ENCODE measurements around the gene VIL1.

Gene VIL1

GRCh38 chr2:218400167-218400929 lies 18.6 kb upstream of the VIL1 start:
- no peak overlapping the region for H3K23ac ChIP-seq (ENCODE audit: low read length)
- H2BK5ac ChIP-seq (ENCODE audit: low read depth, low read length, poor library complexity), result peak overlapping the region; percentile 78
- H3K27me3 ChIP-seq (ENCODE audit: insufficient read depth, low read length), result no peaks in the 10 kb centered on the region
- peak overlapping the region; percentile 83 for H2BK120ac ChIP-seq (ENCODE audit: insufficient read depth, low read length, poor library complexity)
- peak overlapping the region; percentile 73 for H3K4me3 ChIP-seq (ENCODE audit: low read depth, low read length)
- H4K8ac ChIP-seq (ENCODE audit: low read depth, low read length), result peak overlapping the region; percentile 88
- H4K91ac ChIP-seq (ENCODE audit: low read depth, low read length), result peak overlapping the region; percentile 92
- H4K12ac ChIP-seq (ENCODE audit: low read depth, low read length), result peak overlapping the region; percentile 33
- peak overlapping the region; percentile 24 for H2AFZ ChIP-seq (ENCODE audit: insufficient read depth, low read length, poor library complexity)
- H3K4ac ChIP-seq (ENCODE audit: low read depth, low read length), result peak overlapping the region; percentile 61
- H3K4me2 ChIP-seq (ENCODE audit: low read length), result peak overlapping the region; percentile 87
- peaks cover 37% of the 10 kb centered on the region for H3K79me1 ChIP-seq (ENCODE audit: low read length)
- peaks cover 20 to 28% of the 10 kb centered on the region in 2 experiments for H3K4me1 ChIP-seq (ENCODE audit: control insufficient read depth in 1 of 2, insufficient read depth in 2 of 2, low read length in 2 of 2)
- H3K27ac ChIP-seq (ENCODE audit: low read depth, low read length), result peak overlapping the region; percentile 75
- peak in 1 of 2 donors; percentile 31 for DNase-seq
- peak overlapping the region; percentile 93 for H3K18ac ChIP-seq (ENCODE audit: low read length)
- H3K36me3 ChIP-seq (ENCODE audit: control insufficient read depth in 1 of 2, insufficient read depth in 2 of 2, low read length in 2 of 2), result peaks cover 35 to 36% of the 10 kb centered on the region in 2 experiments
- peak overlapping the region; percentile 80 for H3K9ac ChIP-seq (ENCODE audit: low read length)
- peak overlapping the region; percentile 96 for H2AK5ac ChIP-seq (ENCODE audit: low read length)
- H3K79me2 ChIP-seq (ENCODE audit: control insufficient read depth, insufficient read depth, low read length, poor library complexity), result peaks cover 21% of the 10 kb centered on the region
- H2BK12ac ChIP-seq (ENCODE audit: low read length), result peak overlapping the region; percentile 53
- H3K14ac ChIP-seq (ENCODE audit: low read length), result peak overlapping the region; percentile 98
- no CpG with 5 or more reads among the region's 63 CpGs for WGBS (ENCODE audit: extremely low coverage, insufficient coverage, insufficient read length)
- H3K9me3 ChIP-seq (ENCODE audit: insufficient read depth, low read depth, low read length), result no peaks in the 10 kb centered on the region

- H2BK5ac ChIP-seq (ENCODE audit: low read depth, low read length, poor library complexity), result no peak overlapping the region
- H2AK5ac ChIP-seq (ENCODE audit: low read length), result no peak overlapping the region
- H2AFZ ChIP-seq (ENCODE audit: insufficient read depth, low read length, poor library complexity), result no peak overlapping the region
- H3K18ac ChIP-seq (ENCODE audit: low read length), result peak overlapping the region; percentile 57
- peaks cover 24 to 33% of the 10 kb centered on the region in 2 experiments for H3K4me1 ChIP-seq (ENCODE audit: control insufficient read depth in 1 of 2, insufficient read depth in 2 of 2, low read length in 2 of 2)
- H3K27me3 ChIP-seq (ENCODE audit: insufficient read depth, low read length), result no peaks in the 10 kb centered on the region
- H4K8ac ChIP-seq (ENCODE audit: low read depth, low read length), result no peak overlapping the region
- H3K9me3 ChIP-seq (ENCODE audit: insufficient read depth, low read depth, low read length), result no peaks in the 10 kb centered on the region
- H4K12ac ChIP-seq (ENCODE audit: low read depth, low read length), result no peak overlapping the region
- H3K23ac ChIP-seq (ENCODE audit: low read length), result no peak overlapping the region
- H3K79me2 ChIP-seq (ENCODE audit: control insufficient read depth, insufficient read depth, low read length, poor library complexity), result peaks cover 20% of the 10 kb centered on the region
- H3K27ac ChIP-seq (ENCODE audit: low read depth, low read length), result no peak overlapping the region
- peaks cover 41% of the 10 kb centered on the region for H3K79me1 ChIP-seq (ENCODE audit: low read length)
- H3K36me3 ChIP-seq (ENCODE audit: control insufficient read depth in 1 of 2, insufficient read depth in 2 of 2, low read length in 2 of 2), result peaks cover 35 to 36% of the 10 kb centered on the region in 2 experiments
- peak overlapping the region; percentile 2 for H2BK12ac ChIP-seq (ENCODE audit: low read length)
- DNase-seq, result no peak
- H4K91ac ChIP-seq (ENCODE audit: low read depth, low read length), result peak overlapping the region; percentile 0
- WGBS (ENCODE audit: extremely low coverage, insufficient coverage, insufficient read length), result no CpG with 5 or more reads among the region's 24 CpGs
- H3K4ac ChIP-seq (ENCODE audit: low read depth, low read length), result no peak overlapping the region
- no peak overlapping the region for H2BK120ac ChIP-seq (ENCODE audit: insufficient read depth, low read length, poor library complexity)
- H3K9ac ChIP-seq (ENCODE audit: low read length), result peak overlapping the region; percentile 43
- peak overlapping the region; percentile 73 for H3K4me3 ChIP-seq (ENCODE audit: low read depth, low read length)
- peak overlapping the region; percentile 98 for H3K14ac ChIP-seq (ENCODE audit: low read length)
- H3K4me2 ChIP-seq (ENCODE audit: low read length), result peak overlapping the region; percentile 87
Observed at GRCh38 chr2:218400930-218401881, 17.7 kb upstream of the VIL1 start.

GRCh38 chr2:218401890-218402289 lies 17.0 kb upstream of the VIL1 start:
- Histone ChIP-seq H3K9ac (ENCODE audit: low read length) (no peak overlapping the region), H2BK12ac (ENCODE audit: low read length) (no peak overlapping the region), H3K79me1 (ENCODE audit: low read length) (peaks cover 40% of the 10 kb centered on the region), H3K18ac (ENCODE audit: low read length) (no peak overlapping the region), H3K79me2 (ENCODE audit: control insufficient read depth, insufficient read depth, low read length, poor library complexity) (peaks cover 19% of the 10 kb centered on the region), H3K27me3 (ENCODE audit: insufficient read depth, low read length) (no peaks in the 10 kb centered on the region), H2BK5ac (ENCODE audit: low read depth, low read length, poor library complexity) (no peak overlapping the region), H3K4me1 (ENCODE audit: control insufficient read depth in 1 of 2, insufficient read depth in 2 of 2, low read length in 2 of 2) (peaks cover 21 to 30% of the 10 kb centered on the region in 2 experiments), H3K4me2 (ENCODE audit: low read length) (no peak overlapping the region), H2AK5ac (ENCODE audit: low read length) (no peak overlapping the region), H2AFZ (ENCODE audit: insufficient read depth, low read length, poor library complexity) (no peak overlapping the region), H2BK120ac (ENCODE audit: insufficient read depth, low read length, poor library complexity) (no peak overlapping the region), H4K12ac (ENCODE audit: low read depth, low read length) (no peak overlapping the region), H3K23ac (ENCODE audit: low read length) (no peak overlapping the region), H4K8ac (ENCODE audit: low read depth, low read length) (no peak overlapping the region), H3K9me3 (ENCODE audit: insufficient read depth, low read depth, low read length) (no peaks in the 10 kb centered on the region), H3K4me3 (ENCODE audit: low read depth, low read length) (no peak overlapping the region), H3K36me3 (ENCODE audit: control insufficient read depth in 1 of 2, insufficient read depth in 2 of 2, low read length in 2 of 2) (peaks cover 35 to 36% of the 10 kb centered on the region in 2 experiments), H3K4ac (ENCODE audit: low read depth, low read length) (no peak overlapping the region), H4K91ac (ENCODE audit: low read depth, low read length) (no peak overlapping the region), H3K27ac (ENCODE audit: low read depth, low read length) (no peak overlapping the region), H3K14ac (ENCODE audit: low read length) (no peak overlapping the region)
- no peak for DNase-seq
- WGBS (ENCODE audit: extremely low coverage, insufficient coverage, insufficient read length), result no CpG with 5 or more reads among the region's 9 CpGs

GRCh38 chr2:218402491-218402901 lies 16.4 kb upstream of the VIL1 start:
- Histone ChIP-seq H3K79me2 (ENCODE audit: control insufficient read depth, insufficient read depth, low read length, poor library complexity) (peaks cover 19% of the 10 kb centered on the region), H3K36me3 (ENCODE audit: control insufficient read depth in 1 of 2, insufficient read depth in 2 of 2, low read length in 2 of 2) (peaks cover 35 to 36% of the 10 kb centered on the region in 2 experiments), H3K23ac (ENCODE audit: low read length) (no peak overlapping the region), H3K4ac (ENCODE audit: low read depth, low read length) (no peak overlapping the region), H3K27me3 (ENCODE audit: insufficient read depth, low read length) (no peaks in the 10 kb centered on the region), H4K8ac (ENCODE audit: low read depth, low read length) (no peak overlapping the region), H3K9ac (ENCODE audit: low read length) (no peak overlapping the region), H4K91ac (ENCODE audit: low read depth, low read length) (no peak overlapping the region), H2BK120ac (ENCODE audit: insufficient read depth, low read length, poor library complexity) (no peak overlapping the region), H3K4me2 (ENCODE audit: low read length) (no peak overlapping the region), H3K27ac (ENCODE audit: low read depth, low read length) (no peak overlapping the region), H3K79me1 (ENCODE audit: low read length) (peaks cover 35% of the 10 kb centered on the region), H2AK5ac (ENCODE audit: low read length) (no peak overlapping the region), H3K4me3 (ENCODE audit: low read depth, low read length) (no peak overlapping the region), H3K14ac (ENCODE audit: low read length) (no peak overlapping the region), H3K4me1 (ENCODE audit: control insufficient read depth in 1 of 2, insufficient read depth in 2 of 2, low read length in 2 of 2) (peaks cover 18 to 28% of the 10 kb centered on the region in 2 experiments), H3K18ac (ENCODE audit: low read length) (no peak overlapping the region), H4K12ac (ENCODE audit: low read depth, low read length) (no peak overlapping the region), H2AFZ (ENCODE audit: insufficient read depth, low read length, poor library complexity) (peak overlapping the region; percentile 1), H2BK5ac (ENCODE audit: low read depth, low read length, poor library complexity) (no peak overlapping the region), H2BK12ac (ENCODE audit: low read length) (no peak overlapping the region), H3K9me3 (ENCODE audit: insufficient read depth, low read depth, low read length) (no peaks in the 10 kb centered on the region)
- DNase-seq, result no peak
- no CpG with 5 or more reads among the region's 8 CpGs for WGBS (ENCODE audit: extremely low coverage, insufficient coverage, insufficient read length)
